HCT116 (cell line): ENCODE measurements around the gene UROS. TPM values are rescaled to one million over a fixed set of nuclear protein-coding genes. Genes with fewer than 3 reads are reported as not detected.

ENCODE experiments used
- ATAC-seq: fragments of 200-7000 bp; cut with Tn5 transposase; 2 replicates; pipeline ENCODE4 v1.9.1; 2020; ENCODE audit warnings: mild to moderate bottlenecking, moderate library complexity
- BruUV-seq: library from RNA; stranded (reverse); fragments of 400-500 nt; replicated peaks from 2 replicates; lab custom pipeline; 2021; lab: Mats Ljungman, UMichigan
- CTCF ChIA-PET: fragments of 300-600 bp; sonication (Branson Sonifier 250); formaldehyde crosslinking; loops from one replicate; lab custom pipeline; 2021; ENCODE audit warnings: antibody characterized with exemption; lab: Charles Lee
- POLR2A ChIA-PET: fragments of 300-600, 350-600 bp; sonication (Branson Sonifier 250); formaldehyde crosslinking; loops from one replicate; lab custom pipeline; 2021; ENCODE audit warnings: antibody characterized with exemption; lab: Charles Lee
- RAD21 ChIA-PET, 2 experiments: fragments of 300-600 bp; sonication (Branson Sonifier 250); formaldehyde crosslinking; loops; one replicate each; lab custom pipeline; 2023; ENCODE audit warnings: low total read pairs in 2 of 2; ENCODE audit not compliant: uncharacterized antibody in 2 of 2, unreplicated experiment in 2 of 2, low non-redundant PET in 1 of 2; lab: Charles Lee
- DNase-seq: peaks from one replicate; pipeline ENCODE4 v3.0.0-alpha.2; 2010; ENCODE audit warnings: low read depth, low spot score
- H2AFZ ChIP-seq: fragments of 200-600 bp; shearing (Covaris generic), sonication (generic); 2 replicates; pipeline ENCODE4 v1.6.1; 2017; ENCODE audit warnings: low read depth, mixed run types, mixed read lengths, antibody characterized with exemption, low read length; ENCODE audit not compliant: poor library complexity, severe bottlenecking
- H3K27ac ChIP-seq: 2 replicates; pipeline ENCODE4 v1.5.1; 2012; ENCODE audit warnings: low read depth, low read length
- H3K27me3 ChIP-seq: fragments of 200-600 bp; sonication (generic); 2 replicates; pipeline ENCODE4 v1.6.1; 2016; ENCODE audit warnings: mixed run types, low read length, mixed read lengths; ENCODE audit not compliant: insufficient read depth
- H3K36me3 ChIP-seq, 2 experiments: fragments of 200-500 bp in 1 of 2; fragments of 200-600 bp in 1 of 2; sonication (Bioruptor generic) in 1 of 2; sonication (generic) in 1 of 2; 2 replicates each; pipeline versions ENCODE4 v1.5.1 to v1.6.1; 2014 to 2016; ENCODE audit warnings: low read length in 2 of 2, inconsistent platforms in 1 of 2, mixed read lengths in 1 of 2, mixed run types in 1 of 2; ENCODE audit not compliant: insufficient read depth in 2 of 2, control insufficient read depth in 1 of 2
- H3K4me1 ChIP-seq, 2 experiments: fragments of 200-600 bp in 1 of 2; sonication (generic) in 1 of 2; 2 replicates each; pipeline versions ENCODE4 v1.5.1 to v1.6.1; 2012 to 2017; ENCODE audit warnings: low read length in 2 of 2, inconsistent platforms in 1 of 2, mild to moderate bottlenecking in 1 of 2, mixed read lengths in 1 of 2, mixed run types in 1 of 2, moderate library complexity in 1 of 2; ENCODE audit not compliant: insufficient read depth in 2 of 2, control insufficient read depth in 1 of 2
- H3K4me2 ChIP-seq: fragments of 200-600 bp; sonication (generic); 2 replicates; pipeline ENCODE4 v1.6.1; 2017; ENCODE audit warnings: mixed run types, low read length, mixed read lengths
- H3K4me3 ChIP-seq, 2 experiments: fragments of 200-600 bp in 1 of 2; sonication (generic) in 1 of 2; replicated peaks in 1 of 2; 2 replicates each; pipeline ENCODE4 v1.5.1; 2011 to 2016; ENCODE audit warnings: low read length in 2 of 2, control low read depth in 1 of 2, low read depth in 1 of 2, mild to moderate bottlenecking in 1 of 2, mixed read lengths in 1 of 2, mixed run types in 1 of 2
- H3K79me2 ChIP-seq: fragments of 200-600 bp; sonication (generic); 2 replicates; pipeline ENCODE4 v1.6.1; 2017; ENCODE audit warnings: mild to moderate bottlenecking, mixed run types, low read length, moderate library complexity, mixed read lengths; ENCODE audit not compliant: insufficient read depth
- H3K9ac ChIP-seq: fragments of 200-600 bp; sonication (generic); 2 replicates; pipeline ENCODE4 v1.6.1; 2016; ENCODE audit warnings: low read length, mixed read lengths
- H3K9me2 ChIP-seq: fragments of 200-600 bp; sonication (generic), shearing (Covaris generic); 2 replicates; pipeline ENCODE4 v1.6.1; 2017; ENCODE audit warnings: mixed run types, mild to moderate bottlenecking, moderate library complexity; ENCODE audit not compliant: insufficient read depth
- H3K9me3 ChIP-seq, 2 experiments: fragments of 200-500 bp in 1 of 2; fragments of 200-600 bp in 1 of 2; sonication (Bioruptor generic) in 1 of 2; sonication (generic) in 1 of 2; 2 replicates each; pipeline ENCODE4 v1.6.1; 2014 to 2017; ENCODE audit warnings: low read length in 2 of 2, mixed read lengths in 2 of 2, inconsistent platforms in 1 of 2, low read depth in 1 of 2, mild to moderate bottlenecking in 1 of 2, mixed run types in 1 of 2, moderate library complexity in 1 of 2; ENCODE audit not compliant: control insufficient read depth in 1 of 2, insufficient read depth in 1 of 2
- H4K20me1 ChIP-seq: fragments of 200-600 bp; sonication (generic), shearing (Covaris generic); 2 replicates; pipeline ENCODE4 v1.6.1; 2017; ENCODE audit warnings: mixed run types, mild to moderate bottlenecking, moderate library complexity; ENCODE audit not compliant: insufficient read depth
- CBX3 ChIP-seq: IDR thresholded peaks from 2 replicates; pipeline ENCODE4 v1.6.1; 2012; ENCODE audit warnings: low read depth
- CEBPB ChIP-seq: IDR thresholded peaks from 2 replicates; pipeline ENCODE4 v1.6.1; 2012; ENCODE audit warnings: low read depth
- EGR1 ChIP-seq: IDR thresholded peaks from 2 replicates; pipeline ENCODE4 v1.6.1; 2012; ENCODE audit warnings: low read depth
- EZH2 ChIP-seq: fragments of 200-600 bp; sonication (generic); IDR thresholded peaks from 2 replicates; pipeline ENCODE4 v1.6.1; 2017; ENCODE audit warnings: antibody characterized with exemption, mixed run types
- EZH2phosphoT487 ChIP-seq: fragments of 200-600 bp; IDR thresholded peaks from 2 replicates; pipeline ENCODE4 v1.6.1; 2018; ENCODE audit warnings: antibody characterized with exemption, borderline replicate concordance
- FOSL1 ChIP-seq: IDR thresholded peaks from 2 replicates; pipeline ENCODE4 v1.6.1; 2012; ENCODE audit warnings: low read depth
- SIN3A ChIP-seq: IDR thresholded peaks from 2 replicates; pipeline ENCODE4 v1.6.1; 2012; ENCODE audit warnings: low read depth
- SRF ChIP-seq: IDR thresholded peaks from 2 replicates; pipeline ENCODE4 v1.6.1; 2012; ENCODE audit warnings: low read depth
- TCF7L2 ChIP-seq: IDR thresholded peaks from 2 replicates; pipeline ENCODE4 v1.7.0; 2011; ENCODE audit warnings: borderline replicate concordance, inconsistent platforms; ENCODE audit not compliant: insufficient read depth, insufficient read length; ENCODE audit errors: extremely low read depth
- ZFX ChIP-seq: fragments of 450-650 bp; IDR thresholded peaks from 2 replicates; pipeline ENCODE4 v1.6.1; 2017
- ZNF274 ChIP-seq: fragments of 200-500 bp; sonication (Bioruptor generic); IDR thresholded peaks from 2 replicates; pipeline ENCODE4 v1.6.1; 2014; ENCODE audit warnings: mild to moderate bottlenecking, low read depth, low read length, inconsistent platforms
- intact Hi-C: fragments of 100-400 bp; cut with micrococcal nuclease; formaldehyde crosslinking; loops from 2 replicates; pipeline ENCODE4 v1.10.0; 2022
- total RNA-seq: library from RNA; stranded (reverse); gene quantifications from one replicate; pipeline ENCODE4 v1.2.1, GENCODE V29; 2021; ENCODE audit not compliant: unreplicated experiment
- TF ChIP-seq, protein P1 (sequence below): IDR thresholded peaks from 2 replicates; pipeline ENCODE4 v1.6.1; 2012
- TF ChIP-seq, protein P2 (sequence below): IDR thresholded peaks from 2 replicates; pipeline ENCODE4 v1.6.1; 2011; ENCODE audit warnings: mild to moderate bottlenecking, low read length, moderate library complexity; ENCODE audit not compliant: insufficient replicate concordance; ENCODE audit errors: extremely low read depth
- TF ChIP-seq, protein P3 (sequence below): IDR thresholded peaks from 2 replicates; pipeline ENCODE4 v1.6.1; 2012

UROS gene
- total RNA-seq, 1 experiment from 2014 or later: 63.9 TPM

- CTCF ChIA-PET: no interaction called here
- RAD21 ChIA-PET: no interaction called here
- no peak overlapping the region for H2AFZ ChIP-seq
- no peak overlapping the region for H3K27ac ChIP-seq
- no peak overlapping the region for H3K4me3 ChIP-seq
- H3K4me1 ChIP-seq: no peaks in the 10 kb centered on the region
- TF ChIP-seq SIN3A: no peak
- TF ChIP-seq, protein P1, sequence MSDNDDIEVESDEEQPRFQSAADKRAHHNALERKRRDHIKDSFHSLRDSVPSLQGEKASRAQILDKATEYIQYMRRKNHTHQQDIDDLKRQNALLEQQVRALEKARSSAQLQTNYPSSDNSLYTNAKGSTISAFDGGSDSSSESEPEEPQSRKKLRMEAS: no peak
- no peak for TF ChIP-seq EZH2phosphoT487
- TF ChIP-seq FOSL1: no peak
- no peak for TF ChIP-seq CBX3
- no peak for TF ChIP-seq ZNF274
- no peak for TF ChIP-seq TCF7L2
- TF ChIP-seq, protein P2, sequence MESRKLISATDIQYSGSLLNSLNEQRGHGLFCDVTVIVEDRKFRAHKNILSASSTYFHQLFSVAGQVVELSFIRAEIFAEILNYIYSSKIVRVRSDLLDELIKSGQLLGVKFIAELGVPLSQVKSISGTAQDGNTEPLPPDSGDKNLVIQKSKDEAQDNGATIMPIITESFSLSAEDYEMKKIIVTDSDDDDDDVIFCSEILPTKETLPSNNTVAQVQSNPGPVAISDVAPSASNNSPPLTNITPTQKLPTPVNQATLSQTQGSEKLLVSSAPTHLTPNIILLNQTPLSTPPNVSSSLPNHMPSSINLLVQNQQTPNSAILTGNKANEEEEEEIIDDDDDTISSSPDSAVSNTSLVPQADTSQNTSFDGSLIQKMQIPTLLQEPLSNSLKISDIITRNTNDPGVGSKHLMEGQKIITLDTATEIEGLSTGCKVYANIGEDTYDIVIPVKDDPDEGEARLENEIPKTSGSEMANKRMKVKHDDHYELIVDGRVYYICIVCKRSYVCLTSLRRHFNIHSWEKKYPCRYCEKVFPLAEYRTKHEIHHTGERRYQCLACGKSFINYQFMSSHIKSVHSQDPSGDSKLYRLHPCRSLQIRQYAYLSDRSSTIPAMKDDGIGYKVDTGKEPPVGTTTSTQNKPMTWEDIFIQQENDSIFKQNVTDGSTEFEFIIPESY: no peak
- TF ChIP-seq, protein P3, sequence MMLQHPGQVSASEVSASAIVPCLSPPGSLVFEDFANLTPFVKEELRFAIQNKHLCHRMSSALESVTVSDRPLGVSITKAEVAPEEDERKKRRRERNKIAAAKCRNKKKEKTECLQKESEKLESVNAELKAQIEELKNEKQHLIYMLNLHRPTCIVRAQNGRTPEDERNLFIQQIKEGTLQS: no peak
- no peak for TF ChIP-seq CEBPB
- TF ChIP-seq SRF: no peak
- no peak for TF ChIP-seq EGR1
- TF ChIP-seq ZFX: no peak
- TF ChIP-seq EZH2: no peak
- TF ChIP-seq, all 23 proteins: peak for 0
- Histone ChIP-seq H3K9me2 (no peaks in the 10 kb centered on the region), H3K9ac (no peak overlapping the region), H3K27me3 (no peaks in the 10 kb centered on the region), H3K36me3 (peaks cover 70 to 73% of the 10 kb centered on the region in 2 experiments), H3K9me3 (no peaks in the 10 kb centered on the region), H3K79me2 (peaks cover 23% of the 10 kb centered on the region), H4K20me1 (0 out of 2 replicates have a peak, but pooled peaks cover 6% of the 10 kb centered on the region), H3K4me2 (no peak overlapping the region)
- POLR2A ChIA-PET: no interaction called here
- intact Hi-C loops: no loop called here
- no TSS peak for BruUV-seq
- DNase-seq (no peak), ATAC-seq (no peak)
Measured at GRCh38 chr10:125836746-125837145, 13.7 kb upstream of the UROS start.
